Hematopoietic multipotent progenitor cell treated with erythropoietin and hydrocortisone succinate and interleukin-3 and kit ligand, for 15 days (in vitro differentiated cells): ENCODE results near the gene TRERF1.
"Not testable (repeated sequence)": the region's sequence is repeated elsewhere in the genome, so short reads cannot be mapped to it uniquely, and the experiment has no call there.

Source experiments
- DNase-seq: peaks from one replicate; pipeline ENCODE4 v3.0.0-alpha.2; 2015; ENCODE audit warnings: low spot score

Gene TRERF1

DNA sequence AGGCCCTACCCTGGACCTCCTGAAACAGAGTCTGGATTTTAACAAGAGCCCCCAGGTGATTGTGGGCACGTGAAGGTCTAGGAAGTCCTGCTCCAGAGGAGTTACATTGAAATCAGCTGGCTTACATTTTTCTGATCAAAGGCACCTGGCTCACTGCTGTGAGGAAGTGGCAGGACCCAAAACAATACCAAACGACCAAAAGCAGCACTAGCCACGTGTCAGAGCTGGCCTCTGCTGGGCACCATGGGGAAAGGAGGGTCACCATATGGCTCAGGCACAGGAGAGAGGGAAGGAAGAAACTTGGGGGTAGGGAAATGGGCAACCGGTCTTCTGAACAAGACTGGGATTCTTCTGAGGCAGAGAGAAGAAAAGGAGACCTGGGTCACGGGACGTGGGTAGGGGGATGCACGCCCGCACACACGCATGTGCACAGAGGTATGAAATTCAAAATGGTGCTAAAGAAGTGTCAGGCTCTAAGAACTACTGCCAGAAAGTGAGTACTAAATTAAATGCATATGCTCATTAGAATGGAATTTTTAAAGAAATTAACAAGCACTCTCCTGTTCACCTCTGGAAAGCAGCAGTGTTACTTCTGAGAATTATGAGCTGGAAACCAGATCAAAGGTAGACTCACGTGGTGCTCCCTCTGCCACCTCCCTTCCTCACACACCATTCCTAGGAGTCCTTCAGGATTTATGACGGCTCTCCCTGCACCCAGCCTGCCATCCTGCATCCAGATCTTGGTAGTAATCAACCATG, 113.6 kb downstream of the TRERF1 start:
- DNase-seq = no peak

DNA sequence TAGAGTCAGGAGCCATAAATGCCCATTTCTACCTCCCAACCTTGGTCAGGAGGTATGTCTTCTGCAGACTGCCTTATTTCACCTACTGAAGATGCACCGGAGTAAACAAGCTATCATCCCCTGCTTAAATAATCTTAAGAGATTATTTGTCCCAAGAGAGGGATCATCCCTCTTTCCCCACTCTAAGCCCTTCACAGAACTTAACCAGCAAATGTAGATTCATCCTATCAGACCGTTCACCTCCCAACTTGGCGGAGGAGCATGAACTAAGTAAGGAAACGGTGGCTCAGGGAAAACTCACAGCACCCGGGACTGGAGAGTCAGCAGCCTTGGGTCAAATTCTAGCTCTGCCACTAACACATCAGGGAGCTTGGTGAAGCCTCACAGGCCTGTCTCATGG, 115.3 kb downstream of the TRERF1 start:
- no peak for DNase-seq

DNA sequence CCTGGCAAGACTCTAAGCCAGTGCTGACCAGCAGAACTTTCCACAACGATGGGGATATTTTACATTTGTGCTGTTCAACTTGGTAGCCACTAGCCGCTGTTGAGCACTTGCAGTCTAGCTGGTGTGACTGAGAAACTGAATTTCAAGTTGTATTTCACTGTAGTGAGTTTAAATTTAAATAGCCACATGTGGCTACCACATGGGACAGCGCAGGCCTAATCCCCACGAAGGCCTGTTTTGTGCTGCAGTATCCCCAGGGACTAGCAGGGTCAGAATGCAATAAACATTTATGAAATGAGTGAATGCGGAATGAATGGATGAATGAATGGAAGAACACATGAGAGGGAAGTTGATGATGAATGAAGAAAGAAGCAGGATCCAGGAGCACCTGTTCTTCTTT, 115.8 kb downstream of the TRERF1 start:
- no peak for DNase-seq

DNA sequence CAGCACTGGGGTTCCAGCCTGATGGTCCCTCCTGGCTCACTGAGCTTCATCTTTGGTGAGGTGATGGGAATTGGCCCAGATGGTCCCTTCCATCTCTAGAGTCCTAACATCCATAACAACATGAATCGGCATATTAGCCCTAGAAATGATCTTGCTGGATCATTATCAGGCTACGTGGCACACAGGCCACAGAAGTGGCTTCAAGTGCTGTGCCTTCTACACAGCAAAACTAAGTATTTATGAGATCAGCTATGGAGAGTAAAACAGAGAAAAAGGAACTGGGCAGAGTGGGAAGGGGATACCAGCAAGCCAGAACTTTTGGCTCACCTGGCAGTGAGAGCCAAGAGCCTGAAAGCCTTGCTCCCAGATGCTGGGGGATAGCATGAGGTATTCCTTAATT, 116.9 kb downstream of the TRERF1 start:
- DNase-seq = no peak

DNA sequence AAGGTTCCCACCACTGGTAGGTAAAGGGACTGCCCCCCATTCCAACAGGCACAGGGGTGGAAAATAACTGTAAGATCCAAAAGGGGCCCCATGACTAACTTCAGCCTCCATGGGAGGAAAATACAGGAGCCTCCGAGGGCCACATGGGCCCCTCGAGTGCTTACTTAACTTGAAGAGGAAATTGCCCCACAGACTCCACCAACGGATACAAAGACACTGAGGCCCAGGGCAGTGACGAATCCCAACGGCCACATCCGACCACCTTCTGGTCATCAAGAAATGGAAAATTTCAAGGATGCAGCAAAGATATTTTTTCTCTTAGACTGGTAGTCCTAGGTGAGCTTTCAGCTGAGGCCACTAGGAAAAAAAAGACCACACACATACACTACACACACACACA, 118.1 kb downstream of the TRERF1 start:
- no peak for DNase-seq

DNA sequence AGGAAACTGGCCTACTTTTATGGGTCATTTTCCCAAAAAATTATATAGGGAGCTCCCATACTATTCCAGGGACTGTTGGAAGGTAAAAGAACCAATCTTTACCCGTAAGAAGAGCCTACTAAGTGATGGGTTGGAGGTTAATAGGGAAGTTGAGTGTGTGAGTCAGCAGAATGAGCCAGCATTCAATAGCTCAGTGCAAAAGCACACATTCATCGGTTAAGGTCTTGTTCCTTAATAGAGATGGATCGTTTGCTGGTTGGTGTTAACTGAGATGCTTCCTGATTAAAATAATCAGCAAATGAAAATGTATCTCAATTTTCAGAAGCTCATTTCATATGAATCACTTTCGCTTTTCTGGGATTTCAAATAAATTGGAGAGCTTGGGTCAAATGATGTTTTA, 118.8 kb downstream of the TRERF1 start:
- DNase-seq = no peak

DNA sequence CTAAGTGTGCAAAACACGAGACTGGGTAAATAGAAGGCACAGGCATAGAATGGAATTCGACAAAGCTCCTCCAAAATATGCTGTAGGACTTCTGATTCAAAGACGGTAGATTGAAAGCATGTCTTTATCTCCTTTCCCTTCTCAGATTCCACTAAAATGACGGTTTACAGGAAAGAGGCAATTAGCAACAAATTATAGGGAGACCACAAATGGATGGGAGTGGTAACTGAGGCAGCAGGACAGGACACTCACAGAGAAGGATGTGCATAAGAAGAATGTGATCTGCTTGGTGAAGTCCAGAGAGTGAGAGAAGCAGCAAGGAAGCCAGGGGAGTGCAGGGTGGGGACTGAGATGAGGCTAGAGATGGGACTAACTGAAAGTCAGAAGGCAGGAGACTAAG, 120.7 kb downstream of the TRERF1 start:
- no peak for DNase-seq

DNA sequence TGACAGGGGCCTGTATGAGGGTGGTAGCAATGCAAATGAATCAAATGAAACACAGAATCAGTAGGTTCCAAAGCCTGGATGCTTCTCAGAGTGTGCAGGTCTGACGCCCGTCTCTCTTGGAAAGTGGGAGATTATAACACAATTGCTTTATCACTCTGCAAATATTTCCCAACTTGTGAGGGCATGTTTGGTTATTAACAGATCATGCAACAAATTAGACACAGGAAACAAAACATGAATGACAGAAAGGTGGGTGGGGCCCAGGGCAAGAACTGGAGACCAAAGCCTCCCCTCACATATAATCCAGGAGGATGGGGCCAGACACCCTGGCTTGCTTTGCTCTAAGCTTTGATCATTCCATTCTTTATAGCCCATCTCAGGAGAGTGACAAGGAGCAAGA, 125.5 kb downstream of the TRERF1 start:
- no peak for DNase-seq

DNA sequence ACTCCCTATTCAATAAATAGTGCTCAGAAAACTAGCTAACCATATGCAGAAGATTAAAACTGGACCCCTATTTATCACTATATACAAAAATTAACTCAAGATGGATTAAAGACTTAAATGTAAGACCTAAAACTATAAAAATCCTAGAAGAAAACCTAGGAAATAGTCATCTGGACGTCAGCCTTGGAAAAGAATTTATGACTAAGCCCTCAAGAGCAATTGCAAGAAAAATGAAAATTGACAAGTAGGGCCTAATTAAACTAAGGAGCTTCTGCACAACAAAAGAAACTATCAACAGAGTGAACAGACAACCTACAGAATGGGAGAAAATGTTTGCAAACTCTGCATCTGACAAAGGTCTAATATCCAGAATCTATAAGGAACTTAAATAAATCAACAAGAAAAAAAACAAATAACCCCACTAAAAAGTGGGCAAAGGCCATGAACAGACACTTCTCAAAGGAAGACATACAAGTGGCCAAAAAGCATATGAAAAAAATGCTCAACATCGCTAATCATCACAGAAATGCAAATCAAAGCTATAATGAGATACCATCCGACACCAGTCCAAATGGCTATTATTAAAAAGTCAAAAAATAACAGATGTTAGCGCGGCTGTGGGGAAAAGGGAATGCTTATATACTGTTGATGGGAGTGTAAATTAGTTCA, 126.9 kb downstream of the TRERF1 start:
- not testable (repeated sequence) for DNase-seq

DNA sequence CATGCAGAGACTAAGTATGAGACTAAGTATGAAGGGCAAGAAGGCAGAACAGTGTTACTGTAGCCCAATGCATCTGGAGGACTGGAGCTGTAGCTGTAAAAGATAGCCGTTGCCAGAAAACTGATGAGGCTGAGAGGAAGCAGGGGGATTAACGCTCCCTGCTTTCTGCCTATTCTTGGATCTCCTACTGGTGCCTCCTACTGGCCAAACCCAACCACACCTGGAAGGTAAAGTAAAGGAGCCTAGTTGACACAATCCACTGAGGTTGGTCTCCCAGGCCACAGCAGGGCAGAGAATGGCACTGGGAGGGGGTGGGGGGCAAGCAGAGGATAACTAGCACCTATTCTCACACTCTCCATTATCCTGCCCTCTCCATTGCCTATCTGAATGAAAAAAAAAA, 129.1 kb downstream of the TRERF1 start:
- no peak for DNase-seq

DNA sequence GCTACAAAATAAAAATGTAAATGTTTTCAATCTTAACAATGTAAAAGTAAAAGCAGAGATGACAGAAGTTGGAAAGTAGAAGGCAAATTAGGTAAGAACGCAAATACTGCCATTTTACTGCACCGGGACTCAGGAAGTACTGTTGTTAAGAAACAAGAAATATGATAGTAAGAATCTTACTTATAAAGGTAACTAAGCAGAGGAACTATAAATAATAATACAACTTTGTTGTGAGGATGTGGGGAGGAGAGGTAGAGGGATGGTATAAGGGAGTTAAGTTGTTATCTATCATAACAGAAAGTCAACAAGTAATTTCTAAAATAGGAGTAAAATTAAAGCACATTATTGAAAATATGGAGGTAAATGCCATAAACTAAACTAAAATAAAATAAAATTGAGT, 129.8 kb downstream of the TRERF1 start:
- DNase-seq = no peak

DNA sequence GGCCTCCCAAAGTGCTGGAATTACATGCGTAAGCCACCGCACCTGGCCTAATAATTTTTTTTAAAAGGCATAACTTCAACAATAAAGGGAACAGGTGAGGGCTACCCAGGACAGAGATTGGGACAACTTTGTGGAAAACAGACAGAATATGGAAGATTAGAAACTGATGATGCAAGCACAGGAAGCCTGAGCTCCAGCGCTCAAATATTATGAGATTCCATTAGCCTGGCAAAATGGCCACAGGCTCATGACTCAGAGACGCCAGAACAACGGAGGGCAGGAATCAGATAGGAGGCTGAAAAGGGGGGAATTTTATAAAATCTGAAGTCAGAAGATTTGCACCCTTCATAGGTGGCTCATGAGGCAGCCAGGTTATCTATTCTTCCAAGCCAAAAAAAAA, 131.0 kb downstream of the TRERF1 start:
- DNase-seq = no peak

DNA sequence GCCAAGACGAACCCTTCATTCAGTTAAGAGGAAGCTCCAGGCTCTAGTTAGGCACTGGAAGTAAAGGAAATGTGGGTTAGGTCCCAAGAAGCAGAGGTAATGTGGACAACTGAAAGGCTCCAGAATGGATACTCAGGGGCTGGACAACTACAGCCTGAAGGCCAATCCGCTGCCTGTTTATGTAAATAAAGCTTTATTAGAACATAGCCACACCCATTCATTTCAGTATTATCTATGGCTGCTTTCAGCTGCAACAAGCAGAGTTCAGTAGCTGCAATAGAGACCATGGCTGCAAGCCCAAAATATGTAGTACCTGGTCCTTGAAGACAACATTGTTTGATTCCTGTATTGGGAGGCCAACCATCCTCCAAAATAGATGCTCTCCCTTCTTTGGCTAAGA, 133.2 kb downstream of the TRERF1 start:
- DNase-seq = no peak

DNA sequence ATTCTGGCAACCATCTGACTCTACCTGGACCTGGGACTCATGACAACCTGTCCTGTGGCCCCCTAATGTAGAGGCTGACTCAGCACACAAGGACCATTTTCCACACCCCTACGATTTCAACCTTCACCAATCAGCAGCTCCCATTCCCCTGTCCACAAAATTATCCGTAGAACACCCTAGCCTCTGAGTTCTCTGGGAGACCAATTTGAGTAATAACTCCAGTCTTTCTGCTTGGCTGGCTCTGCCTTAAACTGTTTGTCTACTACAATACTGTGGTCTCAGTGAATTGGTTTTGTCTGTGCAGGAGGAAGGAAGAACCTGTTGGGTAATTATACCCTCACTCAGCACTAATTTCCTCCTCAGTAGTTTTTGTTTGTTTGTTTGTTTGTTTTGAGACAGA, 134.7 kb downstream of the TRERF1 start:
- no peak for DNase-seq

DNA sequence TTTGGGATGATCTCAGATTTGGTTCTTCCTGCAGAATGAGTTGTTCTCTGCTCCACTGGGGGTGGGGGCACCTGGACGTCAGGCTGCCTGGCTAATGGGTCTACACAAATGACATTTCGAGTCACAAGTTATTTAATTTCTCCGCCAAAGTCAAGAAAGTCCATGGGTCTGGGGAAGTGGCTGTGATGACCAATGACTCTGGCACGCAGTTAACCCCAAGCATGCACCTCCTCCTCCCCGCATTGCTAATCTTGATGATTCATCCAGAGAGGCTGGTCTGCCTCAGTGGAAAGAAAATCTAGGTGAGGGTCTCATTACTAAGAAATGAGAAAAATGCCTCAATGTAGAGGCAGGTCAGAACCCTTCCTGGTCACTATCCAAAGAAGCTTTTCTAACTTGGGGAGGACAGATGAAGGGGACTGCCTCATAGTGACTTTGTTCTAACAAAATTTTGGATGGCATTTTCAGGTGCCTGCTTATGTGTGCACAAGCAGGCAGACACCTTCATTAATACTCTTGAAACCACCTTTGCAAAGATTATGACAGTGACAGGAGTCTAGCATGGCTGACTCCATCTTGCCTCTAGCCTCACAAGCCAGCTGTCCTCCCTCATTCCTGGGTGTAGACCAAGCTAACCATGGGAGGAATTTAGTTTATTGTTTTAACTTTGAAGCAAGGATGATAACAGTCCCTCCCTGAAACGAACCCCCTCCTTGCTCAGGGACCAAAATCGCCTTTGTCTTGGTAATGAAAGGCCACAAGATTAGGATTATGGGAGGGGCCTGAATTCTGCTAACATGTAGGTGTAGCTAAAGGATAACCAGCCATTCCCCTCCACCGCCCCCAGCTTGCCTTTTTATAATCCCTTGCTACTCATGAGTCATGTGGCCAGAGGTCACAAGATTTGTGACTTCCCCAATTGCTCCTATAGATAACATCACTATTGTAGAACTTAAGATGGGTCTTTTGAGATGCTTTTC, 135.4 kb downstream of the TRERF1 start:
- no peak for DNase-seq

DNA sequence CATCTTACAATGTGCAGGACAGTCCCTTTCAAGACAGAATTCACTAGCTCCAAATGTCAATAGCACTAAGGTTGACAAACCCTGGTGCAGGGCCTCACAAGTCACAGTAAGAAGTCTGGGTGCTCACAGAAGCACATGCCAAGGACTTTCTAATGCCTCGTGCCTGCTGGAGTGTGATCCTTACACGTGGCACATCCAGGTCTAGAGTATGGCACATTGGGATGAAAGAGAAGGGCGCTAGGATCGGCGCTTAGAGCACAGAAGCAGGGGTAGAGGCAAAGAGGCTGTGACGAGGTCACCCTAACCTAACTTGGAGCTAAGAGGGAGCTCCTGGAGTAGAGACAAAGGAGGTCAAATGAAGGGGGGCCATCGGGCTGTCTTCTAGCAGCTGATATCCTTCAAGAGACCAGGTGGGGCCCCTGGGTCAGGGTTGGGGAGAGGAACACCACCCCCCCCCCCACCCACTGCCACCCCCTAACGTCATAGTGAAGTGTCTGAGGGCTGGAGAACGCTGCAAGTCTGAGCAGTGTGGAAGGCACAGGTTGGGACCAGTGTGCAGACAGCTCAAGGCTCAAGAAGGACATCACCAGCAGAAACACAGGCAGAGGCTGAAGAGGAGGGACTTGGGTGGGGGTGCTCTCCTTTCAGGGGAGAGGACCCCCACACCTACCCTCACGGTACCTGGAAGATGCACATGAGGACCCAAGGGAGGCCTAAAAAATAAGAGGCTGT, 136.3 kb downstream of the TRERF1 start:
- no peak for DNase-seq

DNA sequence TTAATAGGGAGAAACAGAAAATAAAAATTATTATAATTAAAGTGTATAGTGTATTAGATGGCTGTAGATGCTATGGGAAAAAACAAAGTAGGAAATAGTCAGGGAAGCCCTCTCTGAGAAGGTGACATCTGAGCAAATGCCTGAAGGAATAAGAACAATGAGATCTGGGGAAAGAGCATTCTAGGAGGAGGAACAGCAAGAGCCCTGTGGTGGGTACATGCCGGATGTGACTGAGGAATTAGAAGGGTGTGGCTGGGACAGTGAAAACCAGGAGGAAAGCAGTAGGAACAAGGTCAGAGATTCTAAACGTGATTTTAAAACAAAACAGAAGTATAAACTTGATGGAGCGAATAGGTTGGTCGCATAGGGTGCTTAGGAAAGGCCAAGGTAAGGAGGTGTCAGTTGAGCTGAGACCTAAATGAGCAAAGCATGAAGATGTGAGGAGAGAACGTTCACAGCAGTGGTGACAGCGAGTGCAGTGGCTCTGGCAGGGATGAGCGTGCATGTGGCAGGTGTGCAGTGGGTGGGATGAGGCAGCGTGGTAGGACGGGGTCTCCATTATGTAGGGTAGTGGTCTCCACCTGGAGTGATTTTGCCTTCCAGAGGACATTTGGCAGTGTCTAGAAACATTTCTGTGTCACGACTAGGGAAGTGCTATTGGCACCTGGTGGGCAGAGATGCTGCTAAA, 137.0 kb downstream of the TRERF1 start:
- no peak for DNase-seq

DNA sequence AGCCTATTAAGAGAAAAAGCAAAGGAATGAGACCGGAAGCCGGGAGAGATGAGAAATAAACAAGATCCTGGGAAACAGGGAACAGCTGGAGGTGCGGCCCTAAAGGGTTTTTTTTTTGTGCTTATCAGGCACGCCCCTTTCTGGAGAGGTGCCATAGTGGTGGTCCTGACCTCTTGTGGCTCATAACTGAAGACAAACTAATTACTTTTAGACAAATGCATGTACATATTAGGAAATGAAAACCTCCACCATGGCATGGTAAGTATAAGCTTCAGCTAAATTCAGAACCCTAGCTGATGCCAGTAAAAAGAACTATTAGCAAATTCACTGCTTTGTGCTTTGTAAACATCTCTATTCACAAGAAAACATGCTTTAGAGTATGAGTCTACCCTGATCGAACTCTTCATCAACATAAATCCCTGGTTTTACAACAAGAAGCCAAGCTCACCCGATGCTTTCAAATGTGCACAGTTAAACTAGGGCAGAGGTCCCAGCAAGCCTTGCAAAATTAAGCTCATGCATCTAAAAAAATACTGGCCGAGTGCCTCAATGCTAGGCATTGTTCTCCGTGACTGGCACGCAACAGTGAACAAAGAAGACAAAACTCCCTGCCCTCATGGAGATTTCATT, 137.7 kb downstream of the TRERF1 start:
- DNase-seq = no peak

DNA sequence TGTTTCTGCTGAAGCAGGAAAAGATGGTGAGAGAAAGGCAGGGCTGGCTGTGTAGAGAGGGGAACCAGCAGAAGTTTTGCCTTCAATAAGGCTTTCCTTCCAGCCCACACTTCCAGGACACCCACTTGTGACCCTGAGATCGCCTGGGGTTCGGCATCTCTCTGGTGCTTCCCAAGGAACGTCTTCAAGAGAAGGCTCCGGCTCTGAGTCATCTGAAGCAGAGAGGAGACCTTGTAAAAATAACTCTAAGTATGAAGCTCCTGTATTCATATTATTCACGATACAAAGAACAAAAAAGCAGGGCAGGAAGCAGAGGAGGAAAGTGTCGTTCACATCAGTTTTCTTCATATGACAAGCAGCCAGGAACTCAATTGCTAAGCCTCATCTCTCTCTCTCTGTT, 138.7 kb downstream of the TRERF1 start:
- DNase-seq = no peak

DNA sequence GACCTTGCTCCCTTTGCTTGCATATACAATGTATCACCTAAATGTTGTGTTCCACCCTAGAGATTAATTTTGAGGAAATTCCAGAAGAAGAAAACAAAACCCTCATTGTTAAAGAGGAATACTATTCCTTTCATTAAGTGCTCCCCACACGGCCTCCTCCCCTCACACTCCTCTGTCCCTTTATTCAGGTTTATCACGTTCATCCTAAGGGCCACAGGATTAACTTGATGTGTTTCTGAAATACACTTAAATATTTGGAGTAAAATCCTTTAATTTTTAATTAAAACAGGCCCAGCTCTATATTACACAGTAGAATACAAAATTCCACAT, 144.6 kb downstream of the TRERF1 start:
- no peak for DNase-seq
